Measurements from ENCODE around the gene NENF.
"Not testable (repeated sequence)": the region's sequence is repeated elsewhere in the genome, so short reads cannot be mapped to it uniquely, and the experiment has no call there.

Gene NENF

GRCh38 chr1:212480711-212481437 lies 48.2 kb downstream of the NENF start:
- not testable (repeated sequence) for DNase-seq (ENCODE audit: low read depth in 1 of 2, low spot score in 1 of 2)

GRCh38 chr1:212481438-212481767 lies 48.7 kb downstream of the NENF start:
- no peak for DNase-seq (ENCODE audit: low read depth in 1 of 2, low spot score in 1 of 2)

- no peak for DNase-seq (ENCODE audit: low read depth in 1 of 2, low spot score in 1 of 2)
Measured at GRCh38 chr1:212482006-212482636, 49.4 kb downstream of the NENF start.

- no peak for DNase-seq (ENCODE audit: low read depth in 1 of 2, low spot score in 1 of 2)
Measured at GRCh38 chr1:212482637-212483441, 50.1 kb downstream of the NENF start.

DNA sequence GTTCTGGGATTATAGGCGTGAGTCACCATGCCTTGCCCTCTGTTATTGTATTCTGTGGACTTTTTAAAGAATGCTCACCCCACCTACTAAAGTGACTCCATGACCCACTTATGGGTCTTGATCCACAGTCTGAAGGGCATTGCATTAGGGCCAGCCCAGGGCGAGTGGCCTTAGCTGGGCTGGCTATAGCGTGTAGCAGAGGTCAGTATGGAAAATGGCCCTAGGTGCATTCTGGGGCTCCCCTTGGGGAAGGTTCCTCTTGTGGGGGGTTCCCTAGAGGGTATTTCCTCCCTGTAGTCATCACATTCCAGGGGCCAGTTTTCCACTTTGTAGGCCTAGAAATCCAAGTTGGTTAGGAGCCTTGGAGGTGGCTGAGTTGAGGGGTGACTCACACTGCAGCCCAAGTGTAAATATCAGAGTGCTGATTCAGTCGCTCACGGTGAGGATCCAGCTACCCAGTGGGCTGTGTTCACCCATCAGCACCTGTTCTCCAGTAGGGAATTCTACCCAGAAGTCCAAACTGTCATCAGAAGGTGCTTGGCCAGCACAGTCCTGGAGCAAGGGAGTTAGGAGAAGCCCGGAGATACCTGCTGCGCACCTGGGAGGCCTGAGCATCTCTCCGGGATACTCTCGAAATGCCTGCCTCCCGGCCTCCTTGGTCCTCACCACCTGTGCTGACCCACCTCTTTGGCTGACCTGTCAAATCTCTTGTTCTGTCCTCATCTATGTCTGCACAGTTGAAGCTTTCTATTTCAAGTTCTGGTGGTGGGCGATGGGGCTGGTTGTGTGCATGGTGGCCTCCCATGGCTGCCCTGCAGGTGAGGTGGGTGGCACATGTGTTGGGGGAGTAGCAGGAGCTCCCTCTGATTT lies 52.2 kb downstream of the NENF start:
- DNase-seq (ENCODE audit: low read depth in 1 of 2, low spot score in 1 of 2): no peak

DNA sequence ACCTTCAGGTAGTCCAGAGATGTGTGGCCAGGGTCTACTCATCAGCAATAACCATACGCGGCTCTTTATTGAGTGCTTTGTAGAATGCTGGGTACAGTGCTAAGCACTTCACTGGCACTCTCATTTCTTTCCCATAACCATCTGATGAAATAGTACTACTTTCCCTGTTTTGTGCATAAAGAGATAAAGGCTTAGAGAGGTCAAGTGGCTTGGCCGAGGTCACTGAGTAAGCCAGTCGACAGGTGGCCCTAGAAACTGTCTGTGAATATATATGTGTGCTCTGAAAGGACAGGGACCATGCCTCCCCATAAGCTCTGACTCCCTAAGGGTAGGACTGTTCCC lies 52.8 kb downstream of the NENF start:
- no peak for DNase-seq (ENCODE audit: low read depth in 1 of 2, low spot score in 1 of 2)

DNA sequence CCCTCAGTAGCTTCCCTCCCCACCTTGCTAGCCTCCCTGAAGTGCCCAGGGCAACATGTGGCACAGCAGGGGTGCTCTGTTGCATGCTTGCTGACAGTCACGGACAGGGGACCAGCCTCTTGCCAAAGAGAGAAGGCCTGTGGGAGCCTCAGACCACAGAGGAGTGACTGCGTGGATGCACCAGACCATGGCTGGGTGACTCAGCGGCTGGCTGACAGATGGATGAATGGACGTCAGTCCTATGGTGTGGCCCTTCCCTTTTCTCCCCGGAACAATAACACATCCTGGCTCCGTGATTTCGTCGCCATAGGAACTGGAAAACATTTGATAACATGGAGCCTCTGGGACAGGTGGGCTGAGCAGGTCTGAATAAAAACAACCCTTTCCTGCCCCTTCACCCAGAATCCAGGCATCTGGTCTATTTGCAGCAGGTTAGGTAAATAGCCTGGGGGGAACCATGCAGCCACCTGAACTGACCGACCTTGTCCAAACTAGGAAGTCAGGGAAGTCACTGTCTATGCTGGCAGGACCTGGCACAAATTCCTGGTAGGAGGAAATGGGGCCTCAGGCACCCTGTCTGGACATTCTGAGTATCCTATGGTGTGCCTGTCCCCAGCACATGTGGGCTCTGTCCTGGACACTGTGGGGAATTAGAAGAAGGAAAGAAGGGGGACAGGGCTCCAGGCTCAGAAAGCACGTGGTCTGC lies 53.3 kb downstream of the NENF start:
- DNase-seq (ENCODE audit: low read depth in 1 of 2, low spot score in 1 of 2): no peak

GRCh38 chr1:212486619-212486975 lies 53.9 kb downstream of the NENF start:
- no peak for DNase-seq (ENCODE audit: low read depth in 1 of 2, low spot score in 1 of 2)

DNA sequence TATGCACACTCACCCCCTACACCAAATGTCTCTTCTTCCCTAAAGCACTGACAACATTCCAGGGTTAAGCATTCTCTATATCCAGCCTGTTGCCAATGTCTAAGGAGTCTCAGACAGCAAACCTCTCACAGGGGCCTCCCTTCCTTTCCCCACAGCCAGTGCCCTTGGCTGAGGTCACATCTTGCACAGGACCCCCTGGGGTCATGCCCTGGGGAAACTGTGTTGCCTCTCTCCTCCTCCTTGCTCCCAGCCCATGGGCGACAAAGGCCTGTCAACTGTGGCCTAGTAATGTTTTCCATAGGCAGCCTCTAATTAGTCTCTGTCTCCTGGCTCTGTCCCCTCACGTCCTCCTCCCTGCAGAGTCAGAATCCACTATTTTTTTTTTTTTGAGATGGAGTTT lies 54.6 kb downstream of the NENF start:
- no peak for DNase-seq (ENCODE audit: low read depth in 1 of 2, low spot score in 1 of 2)

- no peak for DNase-seq (ENCODE audit: low read depth in 1 of 2, low spot score in 1 of 2)
Measured at GRCh38 chr1:212487774-212488435, 55.2 kb downstream of the NENF start.

DNA sequence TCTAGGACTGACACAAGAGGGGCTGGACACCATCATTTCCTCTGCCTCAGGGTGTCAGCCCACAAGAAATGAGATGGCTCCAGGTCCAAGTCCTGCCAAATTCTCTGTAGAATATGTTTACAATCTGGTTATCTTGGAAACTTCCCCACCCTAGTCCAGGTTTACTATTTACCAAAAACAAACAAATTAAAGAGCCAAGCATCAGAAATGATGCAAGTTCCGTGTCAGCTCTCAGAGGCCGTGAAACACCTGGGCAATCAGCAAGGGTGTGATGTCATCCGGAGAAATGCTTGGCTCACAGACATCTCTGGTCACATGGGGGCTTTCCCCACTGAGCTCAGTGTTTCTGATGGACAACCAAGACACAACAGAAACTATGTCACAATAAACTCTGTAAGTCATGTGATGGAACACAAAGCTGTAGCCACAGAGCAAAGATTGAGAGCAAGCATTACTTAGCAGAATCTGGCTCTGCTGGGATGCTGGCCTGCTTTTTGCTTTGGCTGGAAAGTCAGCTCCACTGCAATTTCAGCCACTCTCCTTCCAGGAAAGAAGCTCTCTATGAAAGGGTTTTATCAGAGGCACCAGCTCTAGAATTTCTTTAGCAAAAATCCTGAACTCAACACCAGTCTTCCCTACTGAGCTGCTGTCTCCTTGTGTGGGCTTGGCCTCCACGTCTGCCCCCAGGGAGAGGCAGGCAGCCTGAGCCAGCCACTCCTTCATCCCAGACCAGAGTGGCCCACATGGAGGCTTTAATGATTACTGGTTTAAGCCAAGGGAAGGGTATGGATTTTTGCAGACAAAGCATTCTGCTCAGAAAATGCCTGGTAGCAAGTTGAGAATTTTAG lies 55.9 kb downstream of the NENF start:
- DNase-seq (ENCODE audit: low read depth in 1 of 2, low spot score in 1 of 2): no peak

DNA sequence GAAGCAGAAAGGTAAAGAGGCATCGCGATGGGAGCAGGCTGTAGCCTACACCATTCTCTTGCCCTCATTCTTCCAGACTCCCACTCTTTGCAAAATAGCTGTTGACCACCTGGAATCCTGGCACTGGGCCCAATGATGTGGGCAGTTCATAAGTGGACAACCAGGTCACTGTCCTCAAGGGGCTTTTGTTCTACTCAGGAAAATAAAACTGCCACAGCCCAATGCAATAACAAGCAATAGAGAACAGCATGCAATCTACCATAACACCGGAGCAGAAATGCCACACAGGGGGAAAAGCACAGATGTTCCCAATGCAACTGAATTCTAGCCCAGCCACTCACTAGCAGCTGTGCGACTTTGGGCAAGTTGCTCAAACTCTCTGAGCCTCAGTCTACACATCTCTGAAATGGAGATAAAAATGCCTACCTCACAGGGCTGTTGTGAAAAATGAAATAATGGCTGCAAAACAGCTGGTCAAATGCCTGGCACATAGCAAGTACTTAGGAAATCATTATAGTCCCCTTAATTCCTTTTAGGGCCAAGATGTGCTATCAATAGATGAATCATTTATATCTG lies 56.7 kb downstream of the NENF start:
- DNase-seq (ENCODE audit: low read depth in 1 of 2, low spot score in 1 of 2): no peak

- DNase-seq (ENCODE audit: low read depth in 1 of 2, low spot score in 1 of 2): no peak
Measured at GRCh38 chr1:212490276-212490675, 57.6 kb downstream of the NENF start.

DNA sequence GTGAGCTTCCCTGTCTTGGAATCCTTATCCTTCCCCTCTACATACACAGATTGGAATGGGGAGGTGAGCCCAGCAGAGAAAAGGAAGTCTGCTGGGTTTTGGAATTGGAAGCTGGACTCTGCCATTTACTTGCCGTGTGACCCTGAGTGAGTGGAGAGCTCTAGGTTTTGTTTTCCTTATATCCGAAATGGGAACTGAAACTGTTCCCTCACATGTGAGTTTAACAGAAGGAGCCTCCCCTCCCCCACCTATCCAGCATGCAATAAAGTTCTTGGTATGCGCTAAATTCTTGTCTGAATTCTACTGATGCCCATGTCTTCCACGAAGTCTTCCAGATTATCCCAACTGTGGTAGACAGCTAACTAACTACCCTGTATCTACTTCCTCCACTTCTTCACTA lies 58.7 kb downstream of the NENF start:
- DNase-seq (ENCODE audit: low read depth in 1 of 2, low spot score in 1 of 2): no peak

All from stimulated activated CD4-positive, alpha-beta T cell treated with anti-CD3 and anti-CD28 coated beads, Interleukin-15, amount 100 ng/mL, for 1 hour (primary cell).